Measurements from ENCODE around the gene RNF39. TPM values are rescaled to one million over a fixed set of nuclear protein-coding genes. Genes with fewer than 3 reads are reported as not detected.

The RNF39 gene
- total and polyA plus RNA-seq, 2 of the 4 experiments (the other 2 are of a cell fraction), result not detected

GRCh38 chr6:30097902-30098768, 22.6 kb upstream of the RNF39 start:
- H4K8ac ChIP-seq (ENCODE audit: low read depth in 2 of 2, low read length in 2 of 2), result no peak overlapping the region
- H4K91ac ChIP-seq (ENCODE audit: insufficient read depth, low read depth, low read length), result no peak overlapping the region
- no peak overlapping the region for H3K18ac ChIP-seq (ENCODE audit: low read depth, low read length)
- in situ Hi-C loops (cut with MboI; ENCODE audit: low sequenced_read_pairs), result no loop called here
- CTCF ChIA-PET, result no interaction called here
- POLR2A ChIA-PET (ENCODE audit: unreplicated experiment), result no interaction called here
- H3K4me3 ChIP-seq (ENCODE audit: insufficient read depth, low read depth, low read length), result no peak overlapping the region
- H3K27me3 ChIP-seq (ENCODE audit: control insufficient read depth, insufficient read depth, low read length), result peaks cover 59% of the 10 kb centered on the region
- H2AFZ ChIP-seq (replicated peaks; ENCODE audit: low read length, poor library complexity), result no peak overlapping the region
- intact Hi-C loops (cut with micrococcal nuclease), result no loop called here
- H4K5ac ChIP-seq (ENCODE audit: low read depth, low read length), result no peak overlapping the region
- H2AK9ac ChIP-seq (replicated peaks; ENCODE audit: low read depth, low read length, poor library complexity), result no peak overlapping the region
- no peak overlapping the region for H3K14ac ChIP-seq (replicated peaks; ENCODE audit: low read depth, low read length)
- H3K27ac ChIP-seq (ENCODE audit: insufficient read depth, low read length), result no peak overlapping the region
- dilution Hi-C loops (cut with HindIII; ENCODE audit: low sequenced_read_pairs, unreplicated experiment), result no loop called here
- no peak overlapping the region for H3K23ac ChIP-seq (ENCODE audit: low read depth, low read length)
- H2AK5ac ChIP-seq (ENCODE audit: low read depth, low read length), result no peak overlapping the region
- H2BK15ac ChIP-seq (ENCODE audit: low read depth, low read length), result no peak overlapping the region
- H3K79me1 ChIP-seq (ENCODE audit: low read depth in 1 of 2, low read length in 2 of 2), result no peaks in the 10 kb centered on the region
- DNase-seq (no peak), ATAC-seq (ENCODE audit: low read depth) (no peak)
- no peak for TF ChIP-seq BHLHE40 (IDR thresholded peaks at IDR 0.05; ENCODE audit: low read depth, low read length)
- TF ChIP-seq MXI1 (IDR thresholded peaks at IDR 0.05; ENCODE audit: borderline replicate concordance, low read depth, low read length), result no peak
- no peak for TF ChIP-seq RAD21 (IDR thresholded peaks at IDR 0.05; ENCODE audit: low read length)
- no peak for TF ChIP-seq RFX5 (IDR thresholded peaks at IDR 0.05; ENCODE audit: low read depth, low read length)
- no peak for TF ChIP-seq CHD1 (IDR thresholded peaks at IDR 0.05; ENCODE audit: low read depth, low read length)
- TF ChIP-seq USF2 (IDR thresholded peaks at IDR 0.05; ENCODE audit: low read depth, low read length), result no peak
- no peak for TF ChIP-seq SMC3 (IDR thresholded peaks at IDR 0.05; ENCODE audit: low read depth, low read length)
- TF ChIP-seq NFE2L2 (IDR thresholded peaks at IDR 0.05; ENCODE audit: low read depth, low read length), result no peak
- H3K4ac ChIP-seq (ENCODE audit: low read depth, low read length), result no peak overlapping the region
- H3K4me1 ChIP-seq (ENCODE audit: control insufficient read depth, insufficient read depth, low read length), result peaks cover 5% of the 10 kb centered on the region
- H2BK20ac ChIP-seq (ENCODE audit: low read depth, low read length), result no peak overlapping the region
- peaks cover 2% of the 10 kb centered on the region; the same call in 1 of the 2 replicates for H3K9me3 ChIP-seq (ENCODE audit: control insufficient read depth, insufficient read depth, low read length)
- H3K56ac ChIP-seq (ENCODE audit: extremely low read depth, insufficient read depth, low read length), result no peak overlapping the region
- no peak overlapping the region for H2BK5ac ChIP-seq (ENCODE audit: low read depth, low read length, poor library complexity, severe bottlenecking)
- no peaks in the 10 kb centered on the region for H4K20me1 ChIP-seq (ENCODE audit: insufficient read depth, low read length)
- BruUV-seq (replicated peaks), result no TSS peak
- no peak overlapping the region for H3K9ac ChIP-seq (ENCODE audit: low read depth, low read length)
- H3K36me3 ChIP-seq (ENCODE audit: control insufficient read depth, insufficient read depth, low read length), result no peaks in the 10 kb centered on the region
- H3K4me2 ChIP-seq (ENCODE audit: low read depth, low read length), result no peak overlapping the region
- WGBS, 2 experiments (ENCODE audit: extremely low coverage in 2 of 2, insufficient read length in 1 of 2), result 100% methylated on average over 1 of the region's 4 CpGs; no CpG with 5 or more reads in 1 of the 2 experiments
- H2BK120ac ChIP-seq (ENCODE audit: low read depth, low read length), result no peak overlapping the region
- no peaks in the 10 kb centered on the region; the same call in 1 of the 2 replicates for H3K9me1 ChIP-seq (ENCODE audit: insufficient read depth, low read length)
